Epithelial cell of proximal tubule (primary cell): ENCODE measurements around the gene GSTM2. TPM values are rescaled to one million over a fixed set of nuclear protein-coding genes. Genes with fewer than 3 reads are reported as not detected.

Experiments
- DNase-seq: peaks from one replicate; pipeline ENCODE4 v3.0.0-alpha.2; 2011; ENCODE audit warnings: low read depth
- H3K4me3 ChIP-seq: 2 replicates; pipeline ENCODE4 v1.5.1; 2011; ENCODE audit warnings: low read depth, mild to moderate bottlenecking, low read length
- CTCF ChIP-seq: conservative IDR thresholded peaks from 2 replicates; pipeline ENCODE4 v1.5.1; 2012; ENCODE audit warnings: low read depth, mild to moderate bottlenecking, low read length
- total RNA-seq: library from RNA; depleted of rRNA; stranded (reverse); fragments of >200 nt; gene quantifications from 2 replicates; pipeline ENCODE4 v1.2.3, GENCODE V29; 2015

GSTM2 gene
- total RNA-seq, 1 donor from 2014 or later: 8.9 TPM

GRCh38 chr1:109722908-109723691, 55.2 kb downstream of the GSTM2 start:
- TF ChIP-seq CTCF: no peak
- no peak overlapping the region for H3K4me3 ChIP-seq
- no peak for DNase-seq

Other genes starting within 250 kb of the GSTM2 start
- gene PSMA5, start 241.6 kb upstream of the GSTM2 start, total RNA-seq: 67.5 and 79.9 TPM in 2 replicates
- gene SYPL2, start 201.5 kb upstream of the GSTM2 start, total RNA-seq: 0.12 TPM in 1 of 2 replicates, not detected in the other
- 7.4 and 7.7 TPM in 2 replicates for gene ATXN7L2, start 184.2 kb upstream of the GSTM2 start, total RNA-seq
- gene CYB561D1, start 174.0 kb upstream of the GSTM2 start, total RNA-seq: 3.6 and 4.0 TPM in 2 replicates
- gene AMIGO1, start 158.3 kb upstream of the GSTM2 start, total RNA-seq: 0.87 and 0.92 TPM in 2 replicates
- gene GPR61, start 128.2 kb upstream of the GSTM2 start, total RNA-seq: not detected in 2 replicates
- 12.7 and 14.1 TPM in 2 replicates for gene GNAI3, start 119.4 kb upstream of the GSTM2 start, total RNA-seq
- gene GNAT2, start 48.4 kb upstream of the GSTM2 start, total RNA-seq: 0.58 TPM in 1 of 2 replicates, not detected in the other
- gene AMPD2, start 48.2 kb upstream of the GSTM2 start, total RNA-seq: 63.8 and 110 TPM in 2 replicates
- gene GSTM4, start 12.0 kb upstream of the GSTM2 start, total RNA-seq: 2.1 and 10.7 TPM in 2 replicates
- gene GSTM1, start 19.8 kb downstream of the GSTM2 start, total RNA-seq: not detected in 2 replicates
- gene GSTM5, start 44.2 kb downstream of the GSTM2 start, total RNA-seq: not detected in 2 replicates
- 63.2 and 81.9 TPM in 2 replicates for gene GSTM3, start 73.0 kb downstream of the GSTM2 start, total RNA-seq
- not detected in 2 replicates for gene EPS8L3, start 95.9 kb downstream of the GSTM2 start, total RNA-seq
- gene CSF1, start 242.8 kb downstream of the GSTM2 start, total RNA-seq: 12.6 and 20.1 TPM in 2 replicates